GM10266 (cell line): ENCODE measurements around the gene NAA38.
"Not testable (repeated sequence)": the region's sequence is repeated elsewhere in the genome, so short reads cannot be mapped to it uniquely, and the experiment has no call there.

ENCODE experiments used
- DNase-seq: peaks from one replicate; pipeline ENCODE4 v3.0.0; 2012; ENCODE audit errors: extremely low spot score
- TF ChIP-seq, protein P1 (sequence below): IDR thresholded peaks from 2 replicates; pipeline ENCODE4 v1.5.1; 2012; ENCODE audit warnings: mild to moderate bottlenecking, low read depth; ENCODE audit not compliant: control insufficient read depth, insufficient read depth; ENCODE audit errors: missing control alignments

The NAA38 gene

DNA sequence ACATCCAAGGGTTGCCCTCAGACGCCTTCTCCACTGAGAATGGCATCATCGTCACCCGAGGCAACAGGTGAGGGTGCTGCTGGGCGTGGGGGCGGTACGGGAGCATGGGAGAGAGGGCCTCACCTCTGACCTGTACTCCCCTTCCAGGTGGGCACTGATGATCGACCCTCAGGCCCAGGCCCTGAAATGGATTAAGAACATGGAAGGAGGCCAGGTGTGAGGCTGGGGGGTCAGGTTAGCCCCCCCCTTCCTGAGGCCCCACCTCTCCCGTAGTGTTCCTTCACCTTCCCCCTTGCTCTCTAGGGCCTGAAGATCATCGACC lies 39.8 kb downstream of the NAA38 start:
- no peak for DNase-seq
- TF ChIP-seq, protein P1, sequence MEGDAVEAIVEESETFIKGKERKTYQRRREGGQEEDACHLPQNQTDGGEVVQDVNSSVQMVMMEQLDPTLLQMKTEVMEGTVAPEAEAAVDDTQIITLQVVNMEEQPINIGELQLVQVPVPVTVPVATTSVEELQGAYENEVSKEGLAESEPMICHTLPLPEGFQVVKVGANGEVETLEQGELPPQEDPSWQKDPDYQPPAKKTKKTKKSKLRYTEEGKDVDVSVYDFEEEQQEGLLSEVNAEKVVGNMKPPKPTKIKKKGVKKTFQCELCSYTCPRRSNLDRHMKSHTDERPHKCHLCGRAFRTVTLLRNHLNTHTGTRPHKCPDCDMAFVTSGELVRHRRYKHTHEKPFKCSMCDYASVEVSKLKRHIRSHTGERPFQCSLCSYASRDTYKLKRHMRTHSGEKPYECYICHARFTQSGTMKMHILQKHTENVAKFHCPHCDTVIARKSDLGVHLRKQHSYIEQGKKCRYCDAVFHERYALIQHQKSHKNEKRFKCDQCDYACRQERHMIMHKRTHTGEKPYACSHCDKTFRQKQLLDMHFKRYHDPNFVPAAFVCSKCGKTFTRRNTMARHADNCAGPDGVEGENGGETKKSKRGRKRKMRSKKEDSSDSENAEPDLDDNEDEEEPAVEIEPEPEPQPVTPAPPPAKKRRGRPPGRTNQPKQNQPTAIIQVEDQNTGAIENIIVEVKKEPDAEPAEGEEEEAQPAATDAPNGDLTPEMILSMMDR: no peak

GRCh38 chr17:7816926-7817642 lies 40.3 kb downstream of the NAA38 start:
- TF ChIP-seq, protein P1: no peak
- DNase-seq: no peak

DNA sequence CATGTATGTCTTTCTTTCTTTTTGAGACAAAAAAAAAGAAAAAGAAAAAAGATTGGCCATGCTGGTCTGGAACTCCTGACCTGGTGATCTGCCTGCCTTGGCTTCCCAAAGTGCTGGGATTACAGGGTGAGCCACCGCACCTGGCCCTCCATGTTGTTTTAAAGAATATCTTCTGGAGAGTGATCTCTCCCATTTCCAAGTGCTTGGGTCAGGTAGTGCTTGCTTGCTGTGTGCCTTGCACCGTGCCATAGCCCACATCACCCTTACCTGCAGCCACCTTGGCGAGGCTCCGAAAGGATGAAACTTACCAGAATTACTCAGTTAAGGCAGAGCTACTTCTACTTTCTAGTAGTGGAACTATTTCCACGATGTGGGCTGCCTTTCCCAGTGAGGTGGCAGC lies 42.4 kb downstream of the NAA38 start:
- no peak for DNase-seq
- TF ChIP-seq, protein P1: no peak

DNA sequence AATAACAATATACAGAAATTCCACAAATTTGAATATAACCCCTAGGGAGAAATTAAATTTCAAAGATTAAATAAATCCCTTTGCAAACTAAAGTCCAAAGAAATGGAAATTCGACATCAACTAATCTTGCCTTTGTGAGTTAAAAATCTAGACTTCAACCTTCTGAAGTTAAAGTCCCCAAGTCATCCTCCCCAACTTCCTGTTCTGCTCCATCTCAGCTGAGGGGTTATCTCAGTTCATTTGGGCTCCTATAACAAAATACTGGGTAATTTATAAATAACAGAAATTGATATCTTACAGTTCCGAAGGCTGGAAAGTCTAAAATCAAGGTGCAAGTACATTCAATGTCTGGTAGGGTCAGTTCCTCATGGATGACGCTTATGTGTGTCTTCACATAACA lies 46.1 kb downstream of the NAA38 start:
- TF ChIP-seq, protein P1: no peak
- DNase-seq: no peak

GRCh38 chr17:7809791-7810343 lies 47.5 kb downstream of the NAA38 start:
- DNase-seq: not testable (repeated sequence)

GRCh38 chr17:7809086-7809790 lies 48.1 kb downstream of the NAA38 start:
- DNase-seq: no peak
- TF ChIP-seq, protein P1: no peak

GRCh38 chr17:7807206-7807605 lies 50.2 kb downstream of the NAA38 start:
- TF ChIP-seq, protein P1: no peak
- DNase-seq: no peak
